NCI-H146 treated with DMSO at 0.1 percent for 48 hours (cell line): ENCODE measurements around the gene PACS1.
"Not testable (repeated sequence)": the region's sequence is repeated elsewhere in the genome, so short reads cannot be mapped to it uniquely, and the experiment has no call there.

Source experiments
- DNase-seq: peaks from one replicate; lab custom pipeline; 2025; ENCODE audit not compliant: unreplicated experiment; lab: John Stamatoyannopoulos, UW

The PACS1 gene

GRCh38 chr11:66072518-66072917 lies 2.4 kb downstream of the PACS1 start:
- no peak for DNase-seq

DNA sequence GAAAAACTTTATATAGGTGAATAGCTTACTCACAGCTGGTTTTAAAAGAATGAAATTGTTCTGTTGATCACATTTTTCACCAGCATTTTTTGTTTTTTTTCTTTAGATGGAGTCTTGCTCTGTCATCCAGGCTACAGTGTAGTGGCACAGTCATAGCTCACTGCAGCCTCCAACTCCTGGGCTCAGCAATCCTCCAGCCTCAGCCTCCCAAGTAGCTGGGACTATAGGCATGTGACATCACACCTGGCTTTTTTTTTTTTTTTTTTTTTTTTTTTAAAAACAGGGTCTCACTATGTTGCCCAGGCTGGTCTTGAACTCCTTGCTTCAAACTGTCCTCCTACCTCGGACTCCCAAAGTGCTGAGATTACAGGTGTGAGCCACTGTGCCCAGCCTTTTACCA lies 3.6 kb downstream of the PACS1 start:
- no peak for DNase-seq

GRCh38 chr11:66075273-66075672 lies 5.2 kb downstream of the PACS1 start:
- DNase-seq, result no peak

- DNase-seq, result no peak
These were observed 6.5 kb downstream of the PACS1 start for GRCh38 chr11:66076561-66076960.

DNA sequence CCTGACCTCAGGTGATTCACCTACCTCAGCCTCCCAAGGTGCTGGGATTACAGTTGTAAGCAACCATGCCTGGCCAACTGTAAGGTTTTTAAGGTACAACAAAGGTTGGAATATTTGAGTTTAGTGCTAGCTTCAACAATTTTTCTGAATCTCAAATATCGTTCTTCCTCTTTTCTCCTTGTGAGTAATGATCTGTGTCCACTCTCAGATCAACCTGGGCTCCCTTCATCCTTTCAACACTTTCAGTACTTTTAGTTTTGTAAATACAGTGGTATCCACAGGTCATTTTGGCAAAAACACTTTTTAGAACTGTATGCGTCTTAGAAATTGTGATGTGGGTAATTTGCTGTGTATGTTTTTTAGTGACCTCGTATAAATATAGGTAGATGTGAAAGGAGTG lies 7.9 kb downstream of the PACS1 start:
- no peak for DNase-seq

GRCh38 chr11:66078949-66079348 lies 8.9 kb downstream of the PACS1 start:
- not testable (repeated sequence) for DNase-seq

- no peak for DNase-seq
These were observed 10.2 kb downstream of the PACS1 start for GRCh38 chr11:66080055-66080817.

DNA sequence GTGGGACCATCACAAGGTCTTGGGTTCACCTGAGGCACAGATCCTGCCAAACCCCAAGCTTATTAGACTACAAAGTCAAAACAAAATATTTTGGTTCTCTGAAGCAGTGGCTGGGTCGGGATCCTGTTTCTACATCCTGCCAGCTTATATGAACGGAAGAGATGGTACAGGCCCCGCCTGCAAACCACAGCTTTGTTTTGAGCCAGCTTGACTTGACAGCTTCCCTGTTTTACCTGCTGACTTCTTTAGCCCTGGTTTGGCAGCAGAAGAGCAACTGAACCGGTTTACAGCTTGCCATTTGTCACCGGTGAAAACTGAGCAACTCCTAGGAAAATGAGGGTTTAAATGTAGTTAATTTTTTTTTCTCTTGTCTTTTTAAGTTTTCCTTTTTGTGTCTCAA lies 11.4 kb downstream of the PACS1 start:
- no peak for DNase-seq

DNA sequence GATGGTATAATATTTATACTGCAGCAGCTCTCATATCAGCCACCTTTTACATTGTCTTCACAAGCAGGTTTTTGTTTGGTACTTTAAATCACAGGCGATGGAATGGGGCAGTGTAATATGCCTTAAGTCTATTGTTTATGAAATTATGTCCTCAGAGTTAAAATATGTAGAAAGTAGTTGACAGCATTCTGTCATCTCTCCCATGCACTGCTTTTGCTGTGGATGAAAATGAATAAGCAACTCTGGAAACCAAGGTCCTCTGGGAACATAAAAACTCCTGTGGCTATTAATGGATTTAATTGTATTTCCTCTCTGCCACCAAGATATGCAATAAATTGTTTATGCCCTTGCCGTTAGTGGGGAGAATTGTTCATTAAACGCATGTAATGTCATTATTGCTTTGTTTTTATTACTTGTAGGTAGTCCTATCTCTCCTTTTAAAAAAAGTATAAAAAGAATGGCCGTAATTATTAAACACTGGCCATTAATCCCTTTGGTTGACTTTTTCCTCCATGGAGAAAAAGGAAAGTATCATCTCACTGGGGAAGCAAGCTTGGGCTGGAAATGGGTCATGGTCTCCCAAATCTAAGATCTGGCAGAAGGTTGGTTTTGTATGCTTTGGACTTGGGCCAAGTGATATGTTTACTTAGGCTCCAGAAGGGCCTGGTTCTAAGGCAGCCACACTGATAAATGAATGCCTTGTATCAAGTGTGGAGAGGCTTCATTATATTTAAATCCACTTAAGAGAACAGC lies 13.1 kb downstream of the PACS1 start:
- peak; percentile 30 for DNase-seq

GRCh38 chr11:66083767-66084166 lies 13.7 kb downstream of the PACS1 start:
- DNase-seq, result no peak

- no peak for DNase-seq
These were observed 14.9 kb downstream of the PACS1 start for GRCh38 chr11:66084821-66085475.

- DNase-seq, result no peak
These were observed 17.3 kb downstream of the PACS1 start for GRCh38 chr11:66087148-66087908.

- DNase-seq, result no peak
These were observed 19.0 kb downstream of the PACS1 start for GRCh38 chr11:66089067-66089466.

GRCh38 chr11:66090288-66090687 lies 20.2 kb downstream of the PACS1 start:
- DNase-seq, result no peak

DNA sequence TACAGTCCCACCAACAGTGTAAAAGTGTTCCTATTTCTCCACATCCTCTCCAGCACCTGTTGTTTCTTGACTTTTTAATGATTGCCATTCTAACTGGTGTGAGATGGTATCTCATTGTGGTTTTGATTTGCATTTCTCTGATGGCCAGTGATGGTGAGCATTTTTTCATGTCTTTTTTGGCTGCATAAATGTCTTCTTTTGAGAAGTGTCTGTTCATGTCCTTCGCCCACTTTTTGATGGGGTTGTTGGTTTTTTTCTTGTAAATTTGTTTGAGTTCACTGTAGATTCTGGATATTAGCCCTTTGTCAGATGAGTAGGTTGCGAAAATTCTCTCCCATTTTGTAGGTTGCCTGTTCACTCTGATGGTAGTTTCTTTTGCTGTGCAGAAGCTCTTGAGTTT lies 22.1 kb downstream of the PACS1 start:
- DNase-seq, result not testable (repeated sequence)

DNA sequence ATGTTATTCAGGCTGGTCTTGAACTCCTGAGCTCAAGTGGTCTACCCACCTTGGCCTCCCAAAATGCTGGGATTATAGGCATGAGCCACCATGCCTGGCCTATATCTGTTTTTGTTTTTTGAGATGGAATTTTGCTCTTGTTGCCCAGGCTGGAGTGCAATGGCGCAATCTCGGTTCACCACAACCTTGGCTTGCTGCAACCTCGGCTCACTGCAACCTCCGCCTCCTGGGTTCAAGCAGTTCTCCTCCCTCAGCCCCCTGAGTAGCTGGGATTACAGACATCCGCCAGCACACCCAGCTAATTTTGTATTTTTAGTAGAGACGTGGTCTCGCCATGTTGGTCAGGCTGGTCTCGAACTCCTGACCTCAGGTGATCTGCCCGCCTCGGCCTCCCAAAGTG lies 29.7 kb downstream of the PACS1 start:
- not testable (repeated sequence) for DNase-seq

DNA sequence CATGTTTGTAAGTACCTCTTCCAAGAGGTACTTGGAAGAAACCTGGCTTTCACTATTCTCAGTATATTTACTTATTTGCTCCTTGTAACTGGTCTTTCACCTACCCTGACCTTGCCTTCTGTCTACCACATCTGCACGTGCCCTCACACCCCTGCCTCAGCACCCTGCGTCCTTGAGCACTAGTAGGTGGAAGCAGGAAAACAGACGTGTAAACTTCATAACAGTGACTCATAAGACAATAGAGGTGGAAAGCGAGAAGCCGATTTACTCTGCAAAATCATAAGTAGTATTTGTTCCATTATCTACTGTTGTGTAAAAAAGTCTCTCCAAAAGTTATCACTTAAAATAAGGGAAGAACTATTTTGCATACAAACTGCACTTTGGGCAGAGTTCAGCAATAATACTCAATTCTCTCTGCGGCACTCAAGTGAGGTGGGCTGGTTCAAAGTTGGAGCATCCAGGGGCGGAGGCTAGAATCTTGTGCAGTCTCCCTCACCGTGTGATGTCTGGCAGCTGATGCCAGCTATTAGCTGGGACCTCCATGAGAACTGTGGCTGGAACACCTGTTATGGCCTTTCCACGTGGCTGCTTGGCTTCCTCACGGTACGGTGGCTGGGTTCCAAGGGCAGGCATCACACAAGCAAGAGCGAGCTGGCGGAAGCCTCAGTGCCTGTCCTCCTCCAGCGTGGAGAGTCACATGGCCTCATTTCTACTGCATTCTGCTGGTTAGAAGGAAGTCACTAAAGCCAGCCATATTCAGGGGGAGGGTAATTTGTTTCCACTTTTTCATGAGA lies 30.4 kb downstream of the PACS1 start:
- DNase-seq, result peak; percentile 4

GRCh38 chr11:66101066-66101464 lies 31.0 kb downstream of the PACS1 start:
- DNase-seq, result no peak

DNA sequence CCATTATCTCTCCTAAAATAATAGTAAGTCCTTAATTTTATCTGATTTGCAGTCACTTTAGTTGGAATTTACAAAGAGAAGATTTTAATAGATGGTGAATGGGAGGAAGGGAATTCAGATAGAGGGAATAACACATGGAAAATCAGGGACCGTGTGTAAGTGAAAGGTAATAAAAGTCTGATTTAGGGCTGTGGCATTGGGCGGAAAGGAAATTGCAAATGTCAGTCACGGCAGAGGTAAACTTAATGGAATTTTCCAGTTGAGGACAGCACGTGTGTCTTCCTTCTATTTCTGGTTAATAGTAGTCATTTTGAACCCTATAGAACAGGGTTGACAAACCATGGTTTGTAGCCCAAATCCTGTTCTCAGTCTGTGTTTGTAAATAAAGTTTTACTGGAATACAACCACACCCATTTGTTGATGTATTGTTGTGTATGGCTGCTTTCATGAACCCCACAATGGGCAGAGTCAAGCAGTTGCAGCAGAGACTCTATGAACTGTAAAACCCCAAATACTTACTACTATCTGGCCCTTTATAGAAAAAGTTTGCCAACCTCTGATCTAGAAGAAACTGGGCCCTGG lies 34.1 kb downstream of the PACS1 start:
- no peak for DNase-seq
